ENCODE results near the gene FBXW10B. TPM values are rescaled to one million over a fixed set of nuclear protein-coding genes. Genes with fewer than 3 reads are reported as not detected.
"Not testable (repeated sequence)": the region's sequence is repeated elsewhere in the genome, so short reads cannot be mapped to it uniquely, and the experiment has no call there.

Gene FBXW10B
- total RNA-seq (ENCODE audit: unreplicated experiment), result 0.44 TPM
- long read RNA-seq, result 0 reads

GRCh38 chr17:15619331-15620058 is at the start of gene FBXW10B:
Gene FBXW10B (minus strand): TSS chr17:15619704. CDS start chr17:15619512, 192 bp downstream.
- H3K9me3 Mint-ChIP-seq (ENCODE audit: unreplicated experiment); H3K4me3 Mint-ChIP-seq (ENCODE audit: unreplicated experiment); H3K27ac Mint-ChIP-seq (ENCODE audit: unreplicated experiment); H3K27me3 Mint-ChIP-seq (ENCODE audit: unreplicated experiment); H3K4me1 Mint-ChIP-seq (ENCODE audit: unreplicated experiment); H3K36me3 Mint-ChIP-seq (ENCODE audit: low read depth, unreplicated experiment); DNase-seq (ENCODE audit: low spot score): not testable (repeated sequence)

- Mint-ChIP-seq H3K4me1 (ENCODE audit: unreplicated experiment) (peaks cover 33% of the 10 kb centered on the region), H3K9me3 (ENCODE audit: unreplicated experiment) (no peaks in the 10 kb centered on the region), H3K4me3 (ENCODE audit: unreplicated experiment) (no peak overlapping the region), H3K27ac (ENCODE audit: unreplicated experiment) (no peak overlapping the region), H3K36me3 (ENCODE audit: low read depth, unreplicated experiment) (peaks cover 17% of the 10 kb centered on the region), H3K27me3 (ENCODE audit: unreplicated experiment) (no peaks in the 10 kb centered on the region)
- no peak for TF ChIP-seq CTCF (IDR thresholded peaks at IDR 0.05; ENCODE audit: unreplicated experiment)
- DNase-seq (ENCODE audit: low spot score), result no peak
Observed at GRCh38 chr17:15663691-15664090, 44.2 kb upstream of the FBXW10B start.

- no peaks in the 10 kb centered on the region for H3K27me3 Mint-ChIP-seq (ENCODE audit: unreplicated experiment)
- H3K9me3 Mint-ChIP-seq (ENCODE audit: unreplicated experiment), result no peaks in the 10 kb centered on the region
- peaks cover 36% of the 10 kb centered on the region for H3K4me1 Mint-ChIP-seq (ENCODE audit: unreplicated experiment)
- no peak for DNase-seq (ENCODE audit: low spot score)
- peak overlapping the region; percentile 7 for H3K4me3 Mint-ChIP-seq (ENCODE audit: unreplicated experiment)
- H3K27ac Mint-ChIP-seq (ENCODE audit: unreplicated experiment), result no peak overlapping the region
- peaks cover 17% of the 10 kb centered on the region for H3K36me3 Mint-ChIP-seq (ENCODE audit: low read depth, unreplicated experiment)
- no peak for TF ChIP-seq CTCF (IDR thresholded peaks at IDR 0.05; ENCODE audit: unreplicated experiment)
Observed at GRCh38 chr17:15663176-15663575, 43.7 kb upstream of the FBXW10B start.

- no peak for DNase-seq (ENCODE audit: low spot score)
- H3K27ac Mint-ChIP-seq (ENCODE audit: unreplicated experiment), result no peak overlapping the region
- no peak for TF ChIP-seq CTCF (IDR thresholded peaks at IDR 0.05; ENCODE audit: unreplicated experiment)
Observed at GRCh38 chr17:15662681-15663080, 43.2 kb upstream of the FBXW10B start.

GRCh38 chr17:15660077-15660476 is 40.6 kb upstream of the FBXW10B start:
- peak overlapping the region; percentile 77 for H3K27ac Mint-ChIP-seq (ENCODE audit: unreplicated experiment)
- no peak for TF ChIP-seq CTCF (IDR thresholded peaks at IDR 0.05; ENCODE audit: unreplicated experiment)
- peaks cover 3% of the 10 kb centered on the region for H3K27me3 Mint-ChIP-seq (ENCODE audit: unreplicated experiment)
- H3K9me3 Mint-ChIP-seq (ENCODE audit: unreplicated experiment), result no peaks in the 10 kb centered on the region
- H3K4me1 Mint-ChIP-seq (ENCODE audit: unreplicated experiment), result peaks cover 48% of the 10 kb centered on the region
- DNase-seq (ENCODE audit: low spot score), result no peak
- peak overlapping the region; percentile 5 for H3K4me3 Mint-ChIP-seq (ENCODE audit: unreplicated experiment)
- H3K36me3 Mint-ChIP-seq (ENCODE audit: low read depth, unreplicated experiment), result peaks cover 21% of the 10 kb centered on the region

More at GRCh38 chr17:15662681-15663080, 43.2 kb upstream of the FBXW10B start:
- Mint-ChIP-seq H3K9me3 (ENCODE audit: unreplicated experiment) (no peaks in the 10 kb centered on the region), H3K36me3 (ENCODE audit: low read depth, unreplicated experiment) (peaks cover 13% of the 10 kb centered on the region), H3K4me3 (ENCODE audit: unreplicated experiment) (no peak overlapping the region), H3K4me1 (ENCODE audit: unreplicated experiment) (peaks cover 36% of the 10 kb centered on the region), H3K27me3 (ENCODE audit: unreplicated experiment) (no peaks in the 10 kb centered on the region)
